Measurements from ENCODE around the gene ZDHHC21. TPM values are rescaled to one million over a fixed set of nuclear protein-coding genes. Genes with fewer than 3 reads are reported as not detected.
A peak's percentile ranks its signal among the peaks of the same experiment; 100 is the strongest.

ZDHHC21 gene
- total RNA-seq, result 18.5 to 22.4 TPM (median 18.6 TPM) in 3 replicates

GRCh38 chr9:14693251-14693861, at the start of gene ZDHHC21:
TSS of gene ZDHHC21 (minus strand) at chr9:14693432. CDS start at chr9:14674340, 19,092 bp downstream.
- Mint-ChIP-seq H3K36me3 (peaks cover 13% of the 10 kb centered on the region), H3K4me3 (peak within 1 kb of the TSS; percentile 97), H3K27me3 (ENCODE audit: low read depth) (peaks cover 9% of the 10 kb centered on the region), H3K9me3 (no peaks in the 10 kb centered on the region), H3K4me1 (peaks cover 23% of the 10 kb centered on the region), H3K27ac (peak within 1 kb of the TSS; percentile 91)
- TF ChIP-seq, protein P1, sequence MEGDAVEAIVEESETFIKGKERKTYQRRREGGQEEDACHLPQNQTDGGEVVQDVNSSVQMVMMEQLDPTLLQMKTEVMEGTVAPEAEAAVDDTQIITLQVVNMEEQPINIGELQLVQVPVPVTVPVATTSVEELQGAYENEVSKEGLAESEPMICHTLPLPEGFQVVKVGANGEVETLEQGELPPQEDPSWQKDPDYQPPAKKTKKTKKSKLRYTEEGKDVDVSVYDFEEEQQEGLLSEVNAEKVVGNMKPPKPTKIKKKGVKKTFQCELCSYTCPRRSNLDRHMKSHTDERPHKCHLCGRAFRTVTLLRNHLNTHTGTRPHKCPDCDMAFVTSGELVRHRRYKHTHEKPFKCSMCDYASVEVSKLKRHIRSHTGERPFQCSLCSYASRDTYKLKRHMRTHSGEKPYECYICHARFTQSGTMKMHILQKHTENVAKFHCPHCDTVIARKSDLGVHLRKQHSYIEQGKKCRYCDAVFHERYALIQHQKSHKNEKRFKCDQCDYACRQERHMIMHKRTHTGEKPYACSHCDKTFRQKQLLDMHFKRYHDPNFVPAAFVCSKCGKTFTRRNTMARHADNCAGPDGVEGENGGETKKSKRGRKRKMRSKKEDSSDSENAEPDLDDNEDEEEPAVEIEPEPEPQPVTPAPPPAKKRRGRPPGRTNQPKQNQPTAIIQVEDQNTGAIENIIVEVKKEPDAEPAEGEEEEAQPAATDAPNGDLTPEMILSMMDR (IDR thresholded peaks at IDR 0.05; ENCODE audit: unreplicated experiment), result no peak
- peak; percentile 43 to 69 for DNase-seq (ENCODE audit: low spot score in 2 of 2, unreplicated experiment in 2 of 2)

- no peak for DNase-seq (ENCODE audit: low spot score in 2 of 2, unreplicated experiment in 2 of 2)
- Mint-ChIP-seq H3K36me3 (peaks cover 30% of the 10 kb centered on the region), H3K27me3 (ENCODE audit: low read depth) (no peaks in the 10 kb centered on the region), H3K4me1 (no peaks in the 10 kb centered on the region), H3K4me3 (no peak overlapping the region), H3K9me3 (peaks cover 4% of the 10 kb centered on the region), H3K27ac (no peak overlapping the region)
- TF ChIP-seq, protein P1 (IDR thresholded peaks at IDR 0.05; ENCODE audit: unreplicated experiment), result no peak
Measured at GRCh38 chr9:14741369-14741768, 48.1 kb upstream of the ZDHHC21 start.

DNA sequence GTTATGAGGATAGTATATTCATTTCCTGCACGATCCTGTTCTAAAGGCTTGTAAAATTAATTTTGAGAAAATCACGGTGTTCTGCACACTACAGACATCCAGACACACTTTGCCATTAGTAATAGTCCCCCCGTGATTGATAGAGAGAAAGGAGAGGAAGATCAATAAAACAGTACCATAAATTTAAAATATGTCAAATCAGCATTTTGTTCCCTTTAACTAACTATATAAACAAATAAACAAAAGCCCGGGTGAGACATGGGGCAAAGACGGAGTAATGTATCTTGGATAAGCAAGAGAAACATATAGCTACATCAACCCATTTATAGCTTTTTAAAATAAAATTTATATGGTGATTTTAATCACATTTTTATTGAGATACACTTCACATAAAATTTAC, 39.9 kb upstream of the ZDHHC21 start:
- Mint-ChIP-seq H3K27ac (no peak overlapping the region), H3K27me3 (ENCODE audit: low read depth) (no peaks in the 10 kb centered on the region), H3K4me1 (no peaks in the 10 kb centered on the region), H3K9me3 (peaks cover 10% of the 10 kb centered on the region), H3K36me3 (peaks cover 28% of the 10 kb centered on the region), H3K4me3 (no peak overlapping the region)
- TF ChIP-seq, protein P1 (IDR thresholded peaks at IDR 0.05; ENCODE audit: unreplicated experiment), result no peak
- no peak for DNase-seq (ENCODE audit: low spot score in 2 of 2, unreplicated experiment in 2 of 2)

GRCh38 chr9:14731294-14731981, 38.2 kb upstream of the ZDHHC21 start:
- Mint-ChIP-seq H3K36me3 (peaks cover 20% of the 10 kb centered on the region), H3K27me3 (ENCODE audit: low read depth) (no peaks in the 10 kb centered on the region), H3K27ac (no peak overlapping the region), H3K9me3 (peaks cover 10% of the 10 kb centered on the region), H3K4me1 (no peaks in the 10 kb centered on the region), H3K4me3 (no peak overlapping the region)
- DNase-seq (ENCODE audit: low spot score in 2 of 2, unreplicated experiment in 2 of 2), result no peak
- TF ChIP-seq, protein P1 (IDR thresholded peaks at IDR 0.05; ENCODE audit: unreplicated experiment), result no peak

GRCh38 chr9:14730461-14730898, 37.2 kb upstream of the ZDHHC21 start:
- Mint-ChIP-seq H3K4me1 (no peaks in the 10 kb centered on the region), H3K27ac (no peak overlapping the region), H3K27me3 (ENCODE audit: low read depth) (no peaks in the 10 kb centered on the region), H3K4me3 (no peak overlapping the region), H3K9me3 (peaks cover 10% of the 10 kb centered on the region), H3K36me3 (peaks cover 17% of the 10 kb centered on the region)
- TF ChIP-seq, protein P1 (IDR thresholded peaks at IDR 0.05; ENCODE audit: unreplicated experiment), result no peak
- no peak for DNase-seq (ENCODE audit: low spot score in 2 of 2, unreplicated experiment in 2 of 2)
